ENCODE results near the gene MIDN. TPM values are rescaled to one million over a fixed set of nuclear protein-coding genes. Genes with fewer than 3 reads are reported as not detected.

The MIDN gene
- polyA plus RNA-seq, 6 donors from 2014 or later = 0.78 to 5.5 (median 2.7) TPM

- ATAC-seq (ENCODE audit: low read depth in 2 of 2) (no peak), DNase-seq (no peak)
- no peaks in the 10 kb centered on the region for H3K27me3 Mint-ChIP-seq
- H3K4me3 Mint-ChIP-seq = peak overlapping the region; percentile 77 to 95 (median 87)
- no peaks in the 10 kb centered on the region for H3K36me3 Mint-ChIP-seq
- no peaks in the 10 kb centered on the region for H3K9me3 Mint-ChIP-seq
- peaks cover 68 to 85% (median 74%) of the 10 kb centered on the region in 3 donors for H3K4me1 Mint-ChIP-seq
- H3K27ac Mint-ChIP-seq = peak overlapping the region; percentile 89 to 100 (median 99)
These were observed 17.3 kb downstream of the MIDN start for GRCh38 chr19:1265615-1266128.

GRCh38 chr19:1266129-1266915 is 17.9 kb downstream of the MIDN start:
- ATAC-seq (ENCODE audit: low read depth in 2 of 2) (peak; percentile 19 to 35), DNase-seq (peak; percentile 87)
- H3K27ac Mint-ChIP-seq = peak overlapping the region; percentile 74 to 100 (median 94)
- H3K36me3 Mint-ChIP-seq = no peaks in the 10 kb centered on the region
- peaks cover 72 to 87% (median 78%) of the 10 kb centered on the region in 3 donors for H3K4me1 Mint-ChIP-seq
- peak overlapping the region; percentile 71 to 95 (median 80) for H3K4me3 Mint-ChIP-seq
- no peaks in the 10 kb centered on the region for H3K9me3 Mint-ChIP-seq
- no peaks in the 10 kb centered on the region for H3K27me3 Mint-ChIP-seq

- H3K27me3 Mint-ChIP-seq = no peaks in the 10 kb centered on the region
- H3K4me1 Mint-ChIP-seq = peaks cover 72 to 87% (median 78%) of the 10 kb centered on the region in 3 donors
- H3K36me3 Mint-ChIP-seq = no peaks in the 10 kb centered on the region
- no peaks in the 10 kb centered on the region for H3K9me3 Mint-ChIP-seq
- ATAC-seq (ENCODE audit: low read depth in 2 of 2) = peak; percentile 6 to 15
- DNase-seq = peak; percentile 80
- H3K4me3 Mint-ChIP-seq = peak overlapping the region; percentile 63 to 95 (median 80)
- H3K27ac Mint-ChIP-seq = peak overlapping the region; percentile 77 to 100 (median 95)
These were observed 18.6 kb downstream of the MIDN start for GRCh38 chr19:1266916-1267476.

GRCh38 chr19:1267477-1268225 is 19.3 kb downstream of the MIDN start:
- H3K27me3 Mint-ChIP-seq = no peaks in the 10 kb centered on the region
- no peak for DNase-seq
- H3K4me3 Mint-ChIP-seq = peak overlapping the region; percentile 7 to 95 (median 73)
- H3K27ac Mint-ChIP-seq = peak overlapping the region; percentile 77 to 97 (median 92)
- ATAC-seq (ENCODE audit: low read depth in 2 of 2) = no peak
- peaks cover 68 to 83% (median 79%) of the 10 kb centered on the region in 3 donors for H3K4me1 Mint-ChIP-seq
- H3K36me3 Mint-ChIP-seq = peaks cover 0 to under 1% of the 10 kb centered on the region in 2 donors
- no peaks in the 10 kb centered on the region for H3K9me3 Mint-ChIP-seq

- Mint-ChIP-seq H3K4me1 (peaks cover 64 to 83% (median 78%) of the 10 kb centered on the region in 3 donors), H3K27ac (peak overlapping the region; percentile 80 to 99 (median 96))
These were observed 20.1 kb downstream of the MIDN start for GRCh38 chr19:1268226-1269064.

GRCh38 chr19:1269065-1269477 is 20.7 kb downstream of the MIDN start, which contains the start of gene CIRBP:
Gene CIRBP (plus strand): TSS chr19:1269332. CDS start chr19:1270934, 1,602 bp downstream.
- ATAC-seq (ENCODE audit: low read depth in 2 of 2) (peak; percentile 56 to 67), DNase-seq (peak; percentile 99)
- H3K4me1 Mint-ChIP-seq = peaks cover 69 to 82% (median 78%) of the 10 kb centered on the region in 3 donors
- H3K4me3 Mint-ChIP-seq = peak within 1 kb of the TSS; percentile 87 to 96 (median 91)
- peaks cover 0 to 5% of the 10 kb centered on the region in 2 donors for H3K36me3 Mint-ChIP-seq
- peak within 1 kb of the TSS; percentile 94 to 99 (median 96) for H3K27ac Mint-ChIP-seq
- no peaks in the 10 kb centered on the region for H3K27me3 Mint-ChIP-seq
- H3K9me3 Mint-ChIP-seq = no peaks in the 10 kb centered on the region

More at GRCh38 chr19:1268226-1269064, 20.1 kb downstream of the MIDN start:
- Mint-ChIP-seq H3K36me3 (peaks cover 0 to 5% of the 10 kb centered on the region in 2 donors), H3K27me3 (no peaks in the 10 kb centered on the region), H3K9me3 (no peaks in the 10 kb centered on the region), H3K4me3 (peak overlapping the region; percentile 80 to 96 (median 91))
- ATAC-seq (ENCODE audit: low read depth in 2 of 2) (no peak), DNase-seq (no peak)

GRCh38 chr19:1269478-1270212 is 21.3 kb downstream of the MIDN start:
- DNase-seq (peak; percentile 82), ATAC-seq (ENCODE audit: low read depth in 2 of 2) (peak; percentile 22 to 42)
- H3K27ac Mint-ChIP-seq = peak overlapping the region in 5 of 6 donors; percentile 93 to 97 (median 94)
- H3K4me1 Mint-ChIP-seq = peaks cover 64 to 77% (median 76%) of the 10 kb centered on the region in 3 donors
- H3K9me3 Mint-ChIP-seq = no peaks in the 10 kb centered on the region
- H3K4me3 Mint-ChIP-seq = peak overlapping the region; percentile 87 to 96 (median 90)
- H3K27me3 Mint-ChIP-seq = no peaks in the 10 kb centered on the region
- peaks cover 0 to 5% of the 10 kb centered on the region in 2 donors for H3K36me3 Mint-ChIP-seq

GRCh38 chr19:1270213-1270853 is 21.9 kb downstream of the MIDN start:
- H3K4me3 Mint-ChIP-seq = peak overlapping the region; percentile 87 to 96 (median 88)
- no peak for ATAC-seq (ENCODE audit: low read depth in 2 of 2)
- H3K9me3 Mint-ChIP-seq = no peaks in the 10 kb centered on the region
- DNase-seq = no peak
- no peaks in the 10 kb centered on the region for H3K27me3 Mint-ChIP-seq
- H3K36me3 Mint-ChIP-seq = peaks cover 0 to 5% of the 10 kb centered on the region in 2 donors
- peak overlapping the region; percentile 91 to 97 (median 94) for H3K27ac Mint-ChIP-seq
- peaks cover 60 to 70% (median 69%) of the 10 kb centered on the region in 3 donors for H3K4me1 Mint-ChIP-seq

GRCh38 chr19:1270854-1271527 is 22.6 kb downstream of the MIDN start:
- Mint-ChIP-seq H3K36me3 (peaks cover 0 to 5% of the 10 kb centered on the region in 2 donors), H3K27me3 (no peaks in the 10 kb centered on the region), H3K9me3 (no peaks in the 10 kb centered on the region), H3K27ac (peak overlapping the region; percentile 91 to 97 (median 93)), H3K4me3 (peak overlapping the region; percentile 87 to 96 (median 88)), H3K4me1 (peaks cover 59 to 65% (median 64%) of the 10 kb centered on the region in 3 donors)
- ATAC-seq (ENCODE audit: low read depth in 2 of 2) (no peak), DNase-seq (no peak)

- peaks cover 0 to 5% of the 10 kb centered on the region in 2 donors for H3K36me3 Mint-ChIP-seq
These were observed 23.4 kb downstream of the MIDN start for GRCh38 chr19:1271528-1272422.

More at GRCh38 chr19:1271528-1272422, 23.4 kb downstream of the MIDN start:
- Mint-ChIP-seq H3K4me3 (peak overlapping the region; percentile 75 to 96 (median 88)), H3K4me1 (peaks cover 58 to 70% (median 68%) of the 10 kb centered on the region in 3 donors), H3K27me3 (no peaks in the 10 kb centered on the region), H3K9me3 (no peaks in the 10 kb centered on the region), H3K27ac (peak overlapping the region in 5 of 6 donors; percentile 77 to 97 (median 93))
- no peak for DNase-seq
- ATAC-seq (ENCODE audit: low read depth in 2 of 2) = no peak

Measured in naive B cell (primary cell).